Measurements from ENCODE around the gene PJVK. TPM values are rescaled to one million over a fixed set of nuclear protein-coding genes. Genes with fewer than 3 reads are reported as not detected.
"Not testable (repeated sequence)": the region's sequence is repeated elsewhere in the genome, so short reads cannot be mapped to it uniquely, and the experiment has no call there.

PJVK gene
- total RNA-seq, 2 donors from 2014 or later: 4.2 TPM; not detected in 1

DNA sequence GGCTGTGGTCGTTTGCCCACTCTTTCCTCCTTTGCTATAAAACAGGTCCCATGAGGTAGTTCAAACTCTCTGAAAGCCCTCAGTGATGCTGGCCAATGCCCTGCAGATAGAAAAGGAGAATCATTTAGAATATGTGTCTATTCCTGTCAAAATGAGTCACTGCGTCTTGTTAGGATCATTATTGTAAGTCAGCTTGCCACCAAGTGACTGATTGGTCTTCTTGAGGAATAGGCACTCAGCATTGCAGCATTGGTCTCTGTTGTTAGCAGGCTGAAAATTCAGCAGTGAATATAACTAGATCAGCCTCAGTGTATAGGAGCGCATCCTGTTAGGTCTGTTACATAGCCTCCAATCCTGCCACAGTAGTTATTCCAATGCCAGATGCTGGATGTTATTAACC, 29.1 kb upstream of the PJVK start:
- intact Hi-C loops (cut with DNase I): no loop called here
- Histone ChIP-seq H3K27me3 (no peaks in the 10 kb centered on the region), H3K9me3 (no peaks in the 10 kb centered on the region), H3K36me3 (replicated peaks in 1 of 2; ENCODE audit: insufficient read depth in 1 of 2, low read depth in 2 of 2) (no peaks in the 10 kb centered on the region), H3K27ac (no peak overlapping the region), H3K4me1 (no peaks in the 10 kb centered on the region), H3K4me3 (no peak overlapping the region)
- 82 to 90% methylated on average over 3 of the region's 3 CpGs for WGBS, 2 donors
- no peak for TF ChIP-seq POLR2A (IDR thresholded peaks at IDR 0.05)
- TF ChIP-seq, protein P1, sequence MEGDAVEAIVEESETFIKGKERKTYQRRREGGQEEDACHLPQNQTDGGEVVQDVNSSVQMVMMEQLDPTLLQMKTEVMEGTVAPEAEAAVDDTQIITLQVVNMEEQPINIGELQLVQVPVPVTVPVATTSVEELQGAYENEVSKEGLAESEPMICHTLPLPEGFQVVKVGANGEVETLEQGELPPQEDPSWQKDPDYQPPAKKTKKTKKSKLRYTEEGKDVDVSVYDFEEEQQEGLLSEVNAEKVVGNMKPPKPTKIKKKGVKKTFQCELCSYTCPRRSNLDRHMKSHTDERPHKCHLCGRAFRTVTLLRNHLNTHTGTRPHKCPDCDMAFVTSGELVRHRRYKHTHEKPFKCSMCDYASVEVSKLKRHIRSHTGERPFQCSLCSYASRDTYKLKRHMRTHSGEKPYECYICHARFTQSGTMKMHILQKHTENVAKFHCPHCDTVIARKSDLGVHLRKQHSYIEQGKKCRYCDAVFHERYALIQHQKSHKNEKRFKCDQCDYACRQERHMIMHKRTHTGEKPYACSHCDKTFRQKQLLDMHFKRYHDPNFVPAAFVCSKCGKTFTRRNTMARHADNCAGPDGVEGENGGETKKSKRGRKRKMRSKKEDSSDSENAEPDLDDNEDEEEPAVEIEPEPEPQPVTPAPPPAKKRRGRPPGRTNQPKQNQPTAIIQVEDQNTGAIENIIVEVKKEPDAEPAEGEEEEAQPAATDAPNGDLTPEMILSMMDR (IDR thresholded peaks at IDR 0.05): no peak
- DNase-seq: no peak
- ATAC-seq: no peak

DNA sequence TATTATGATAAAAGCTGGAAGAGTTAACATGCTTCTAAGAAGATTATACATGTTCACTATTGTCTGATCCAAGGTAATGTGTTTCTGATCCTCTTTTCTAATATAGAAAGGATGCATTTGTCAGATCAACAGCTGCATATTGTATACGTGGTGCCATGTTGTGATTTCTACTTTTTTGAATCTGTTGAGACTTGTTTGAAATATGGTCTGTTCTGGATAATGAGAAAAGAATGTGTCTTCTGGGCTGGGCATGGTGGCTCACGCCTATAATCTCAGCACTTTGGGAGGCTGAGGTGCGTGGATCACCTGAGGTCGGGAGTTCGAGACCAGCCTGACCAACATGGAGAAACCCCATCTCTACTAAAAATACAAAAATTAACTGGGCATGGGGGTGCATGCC, 27.4 kb upstream of the PJVK start:
- H3K27ac ChIP-seq; H3K4me1 ChIP-seq; H3K4me3 ChIP-seq; intact Hi-C loops (cut with DNase I); H3K27me3 ChIP-seq; DNase-seq; H3K36me3 ChIP-seq (replicated peaks in 1 of 2; ENCODE audit: insufficient read depth in 1 of 2, low read depth in 2 of 2); H3K9me3 ChIP-seq; ATAC-seq: not testable (repeated sequence)
- 95% methylated on average over 5 of the region's 5 CpGs for WGBS, 2 donors

DNA sequence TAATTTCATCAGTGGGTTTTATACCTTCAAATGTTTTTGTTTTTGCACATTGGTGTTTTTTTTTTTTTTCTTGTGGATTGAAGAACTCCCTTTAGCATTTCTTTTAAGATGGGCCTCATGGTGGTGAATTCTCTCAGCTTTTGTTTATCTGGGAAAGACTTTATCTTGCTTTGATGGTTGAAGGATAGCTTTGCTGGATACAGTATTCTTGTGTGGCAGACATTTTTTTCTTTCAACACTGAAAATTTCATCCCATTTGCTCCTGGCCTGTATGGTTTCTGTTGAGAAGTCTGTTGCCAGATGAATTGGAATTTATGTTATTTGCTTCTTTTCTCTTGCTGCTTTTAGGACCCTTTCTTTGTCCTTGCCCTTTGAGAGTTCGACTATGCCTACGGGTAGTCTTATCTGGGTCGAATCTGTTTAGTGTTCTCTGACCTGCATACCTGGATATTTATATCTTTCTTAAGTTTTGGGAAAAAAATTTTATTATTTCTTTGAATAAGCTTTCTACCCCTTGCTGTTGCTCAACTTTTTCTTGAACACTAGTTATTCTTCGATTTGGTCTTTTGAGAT, 25.8 kb upstream of the PJVK start:
- Histone ChIP-seq H3K4me1 (no peaks in the 10 kb centered on the region), H3K36me3 (replicated peaks in 1 of 2; ENCODE audit: insufficient read depth in 1 of 2, low read depth in 2 of 2) (no peaks in the 10 kb centered on the region), H3K27ac (no peak overlapping the region), H3K4me3 (no peak overlapping the region), H3K27me3 (no peaks in the 10 kb centered on the region), H3K9me3 (no peaks in the 10 kb centered on the region)
- TF ChIP-seq POLR2A (IDR thresholded peaks at IDR 0.05): no peak
- TF ChIP-seq, protein P1 (IDR thresholded peaks at IDR 0.05): no peak
- ATAC-seq: no peak
- WGBS, 2 donors: 92 to 94% methylated on average over 4 of the region's 4 CpGs
- intact Hi-C loops (cut with DNase I): no loop called here
- DNase-seq: no peak

DNA sequence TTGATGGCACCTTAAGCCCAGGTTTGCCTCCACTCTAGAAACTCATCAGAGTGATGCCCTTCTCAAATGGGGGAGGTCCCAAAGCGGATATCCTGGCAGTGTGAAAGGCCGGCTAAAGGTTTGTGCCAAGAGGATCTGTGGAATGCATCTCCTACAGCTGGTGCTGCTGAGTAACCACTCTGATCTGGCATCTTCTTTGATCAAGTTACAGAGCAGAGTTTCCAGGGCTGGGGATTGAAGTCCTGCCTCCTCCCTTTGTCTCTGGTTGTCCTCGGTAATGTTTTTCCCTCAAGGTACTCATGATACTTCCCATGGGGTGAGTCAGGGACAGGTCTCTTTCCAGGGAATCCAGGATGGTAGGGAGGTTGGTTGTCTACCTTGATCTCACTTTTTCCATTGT, 24.8 kb upstream of the PJVK start:
- H3K27me3 ChIP-seq: no peaks in the 10 kb centered on the region
- DNase-seq (no peak), ATAC-seq (no peak)
- no peaks in the 10 kb centered on the region for H3K4me1 ChIP-seq
- intact Hi-C loops (cut with DNase I): no loop called here
- no peak overlapping the region for H3K27ac ChIP-seq
- peaks cover 0 to 2% of the 10 kb centered on the region in 2 donors for H3K36me3 ChIP-seq (replicated peaks in 1 of 2; ENCODE audit: insufficient read depth in 1 of 2, low read depth in 2 of 2)
- no peak overlapping the region for H3K4me3 ChIP-seq
- no peak for TF ChIP-seq POLR2A (IDR thresholded peaks at IDR 0.05)
- TF ChIP-seq, protein P1 (IDR thresholded peaks at IDR 0.05): no peak
- H3K9me3 ChIP-seq: no peaks in the 10 kb centered on the region
- WGBS, 2 donors: 86 to 90% methylated on average over 3 of the region's 3 CpGs

GRCh38 chr2:178427458-178427857, 23.7 kb upstream of the PJVK start:
- Histone ChIP-seq H3K36me3 (replicated peaks in 1 of 2; ENCODE audit: insufficient read depth in 1 of 2, low read depth in 2 of 2) (peaks cover 0 to 2% of the 10 kb centered on the region in 2 donors), H3K27me3 (no peaks in the 10 kb centered on the region), H3K9me3 (no peaks in the 10 kb centered on the region), H3K4me3 (no peak overlapping the region), H3K27ac (no peak overlapping the region), H3K4me1 (no peaks in the 10 kb centered on the region)
- 83 to 94% methylated on average over 2 of the region's 2 CpGs for WGBS, 2 donors
- intact Hi-C loops (cut with DNase I): no loop called here
- TF ChIP-seq POLR2A (IDR thresholded peaks at IDR 0.05): no peak
- TF ChIP-seq, protein P1 (IDR thresholded peaks at IDR 0.05): no peak
- ATAC-seq (no peak), DNase-seq (no peak)

Data from body of pancreas (tissue), 4 donors.